Lung (tissue), 12 donors: Measurements from ENCODE around the gene CDH4. TPM values are rescaled to one million over a fixed set of nuclear protein-coding genes. Genes with fewer than 3 reads are reported as not detected.

Experiments
- ATAC-seq: fragments of 200-7000 bp; cut with Tn5 transposase; one replicate; pipeline ENCODE4 v1.9.1; 2020; ENCODE audit warnings: moderate number of reproducible peaks; ENCODE audit not compliant: insufficient read depth, low FRiP score
- DNase-seq, 3 donors: peaks; one replicate each; pipeline ENCODE4 v3.0.0-alpha.2; 2013 to 2017
- H3K27ac ChIP-seq, 2 donors: one replicate each; pipeline ENCODE4 v1.5.1; 2013; ENCODE audit warnings: mild to moderate bottlenecking in 2 of 2, moderate library complexity in 2 of 2, control low read depth in 1 of 2, inconsistent platforms in 1 of 2, low read depth in 1 of 2, low read length in 1 of 2
- H3K27me3 ChIP-seq, 3 donors: one replicate each; pipeline ENCODE4 v1.5.1; 2013; ENCODE audit warnings: low read length in 2 of 3; ENCODE audit not compliant: control insufficient read depth in 3 of 3, insufficient read depth in 3 of 3
- H3K36me3 ChIP-seq, 4 donors: one replicate each; pipeline ENCODE4 v1.5.1; 2013; ENCODE audit warnings: low read length in 4 of 4, mild to moderate bottlenecking in 1 of 4, moderate library complexity in 1 of 4; ENCODE audit not compliant: control insufficient read depth in 4 of 4, insufficient read depth in 4 of 4
- H3K4me1 ChIP-seq, 5 donors: one replicate each; pipeline ENCODE4 v1.5.1; 2013; ENCODE audit warnings: low read length in 5 of 5, mild to moderate bottlenecking in 2 of 5, moderate library complexity in 1 of 5; ENCODE audit not compliant: control insufficient read depth in 5 of 5, insufficient read depth in 5 of 5
- H3K4me3 ChIP-seq: one replicate; pipeline ENCODE4 v1.5.1; 2013; ENCODE audit warnings: mild to moderate bottlenecking, control low read depth, moderate library complexity
- H3K9ac ChIP-seq, 2 donors: one replicate each; pipeline ENCODE4 v1.5.1; 2013; ENCODE audit warnings: low read length in 2 of 2, control low read depth in 1 of 2; ENCODE audit not compliant: insufficient read depth in 1 of 2
- H3K9me3 ChIP-seq, 4 donors: one replicate each; pipeline ENCODE4 v1.5.1; 2013; ENCODE audit warnings: low read length in 3 of 4, mild to moderate bottlenecking in 1 of 4, moderate library complexity in 1 of 4; ENCODE audit not compliant: control insufficient read depth in 4 of 4, insufficient read depth in 3 of 4
- WGBS, 2 donors: extraction: QIAGEN DNeasy Blood & Tissue Kit; methylation state at CpG; one replicate each; pipeline ENCODE4 v1.1.7; 2013; 5-methylcytosine and 5-hydroxymethylcytosine counted together
- polyA plus RNA-seq, 2 donors: library from polyadenylated mRNA; stranded (reverse); fragments of 200-250 nt; gene quantifications; one replicate each; pipeline ENCODE4 v1.2.1, GENCODE V29; 2013
- total RNA-seq, 2 donors: library from RNA; depleted of rRNA in 1 of 2; stranded (reverse); fragments of >200 nt in 1 of 2; gene quantifications; one replicate each; pipeline ENCODE4 v1.2.1, GENCODE V29; 2014 to 2021
- TF ChIP-seq, protein P1 (sequence below): IDR thresholded peaks from 2 replicates; pipeline ENCODE4 v1.5.1; 2012; ENCODE audit warnings: mild to moderate bottlenecking; ENCODE audit errors: control extremely low read depth, extremely low read depth
- donor health status: control.
- donor health status: control.
- donor health status: Bipolar disorder and iron deficiency.
- donor health status: healthy.
- donor health status: DM: yes; HTN: yes; CAD: no.

The CDH4 gene
- total and polyA plus RNA-seq, 4 donors: 0.10 to 2.1 (median 0.34) TPM

DNA sequence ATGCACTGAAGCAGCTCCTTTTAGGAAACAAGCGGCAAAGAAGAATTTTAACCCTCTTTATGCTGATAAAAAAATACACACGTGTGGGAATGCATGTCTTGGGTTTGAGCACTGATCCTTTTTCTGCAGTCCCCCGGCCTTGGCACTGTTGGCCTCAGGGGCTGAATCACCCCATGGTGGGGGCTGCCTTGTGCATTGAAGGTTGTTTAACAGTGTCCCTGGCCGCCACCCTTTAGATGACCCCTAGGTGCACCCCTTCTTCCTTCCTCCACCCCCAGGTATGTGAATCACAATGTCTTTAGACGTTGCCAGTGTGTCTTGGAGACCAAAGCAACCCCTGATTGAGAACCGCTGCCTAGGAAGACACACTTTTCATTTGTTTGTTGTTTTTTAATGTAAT lies 190.7 kb downstream of the CDH4 start:
- Histone ChIP-seq H3K4me3 (no peak overlapping the region), H3K4me1 (no peaks in the 10 kb centered on the region), H3K9me3 (peaks cover 0 to 7% (median 0%) of the 10 kb centered on the region in 4 donors), H3K9ac (no peak overlapping the region), H3K27me3 (peaks cover 0 to 26% (median 0%) of the 10 kb centered on the region in 3 donors), H3K27ac (no peak overlapping the region), H3K36me3 (no peaks in the 10 kb centered on the region)
- TF ChIP-seq, protein P1, sequence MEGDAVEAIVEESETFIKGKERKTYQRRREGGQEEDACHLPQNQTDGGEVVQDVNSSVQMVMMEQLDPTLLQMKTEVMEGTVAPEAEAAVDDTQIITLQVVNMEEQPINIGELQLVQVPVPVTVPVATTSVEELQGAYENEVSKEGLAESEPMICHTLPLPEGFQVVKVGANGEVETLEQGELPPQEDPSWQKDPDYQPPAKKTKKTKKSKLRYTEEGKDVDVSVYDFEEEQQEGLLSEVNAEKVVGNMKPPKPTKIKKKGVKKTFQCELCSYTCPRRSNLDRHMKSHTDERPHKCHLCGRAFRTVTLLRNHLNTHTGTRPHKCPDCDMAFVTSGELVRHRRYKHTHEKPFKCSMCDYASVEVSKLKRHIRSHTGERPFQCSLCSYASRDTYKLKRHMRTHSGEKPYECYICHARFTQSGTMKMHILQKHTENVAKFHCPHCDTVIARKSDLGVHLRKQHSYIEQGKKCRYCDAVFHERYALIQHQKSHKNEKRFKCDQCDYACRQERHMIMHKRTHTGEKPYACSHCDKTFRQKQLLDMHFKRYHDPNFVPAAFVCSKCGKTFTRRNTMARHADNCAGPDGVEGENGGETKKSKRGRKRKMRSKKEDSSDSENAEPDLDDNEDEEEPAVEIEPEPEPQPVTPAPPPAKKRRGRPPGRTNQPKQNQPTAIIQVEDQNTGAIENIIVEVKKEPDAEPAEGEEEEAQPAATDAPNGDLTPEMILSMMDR: no peak
- 32 to 44% methylated on average over 6 of the region's 6 CpGs for WGBS, 2 donors
- ATAC-seq: no peak
- DNase-seq: no peak

DNA sequence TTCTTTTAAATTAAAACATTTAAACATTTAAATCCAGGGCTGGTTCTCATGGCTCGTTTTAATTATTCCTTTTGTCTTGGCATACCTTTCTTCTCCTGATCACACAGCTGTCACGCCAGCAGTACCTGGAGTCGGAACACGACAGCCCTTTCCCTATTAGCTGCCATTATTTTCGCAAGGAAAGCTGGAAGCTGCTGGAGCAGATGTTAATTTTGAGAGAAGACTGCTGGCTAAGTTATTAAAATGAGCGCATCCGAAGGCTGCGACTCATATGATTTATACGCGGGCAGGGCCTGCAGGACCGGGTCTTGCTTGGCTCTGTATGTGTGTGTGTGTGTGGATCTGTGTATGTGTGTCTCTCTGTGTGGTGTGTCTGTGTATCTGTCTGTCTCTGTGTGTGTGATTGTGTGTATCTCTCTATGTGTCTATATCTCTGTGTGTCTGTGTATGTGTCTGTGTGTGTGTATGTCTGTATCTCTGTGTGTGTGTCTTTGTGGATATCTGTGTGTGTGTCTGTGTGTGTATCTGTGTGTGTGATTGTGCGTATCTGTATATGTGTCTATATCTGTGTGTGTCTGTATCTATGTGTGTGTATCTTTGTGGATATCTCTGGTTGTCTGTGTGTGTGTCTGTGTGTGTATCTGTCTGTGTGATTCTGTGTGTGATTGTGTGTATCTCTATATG lies 191.5 kb downstream of the CDH4 start:
- H3K27ac ChIP-seq: no peak overlapping the region
- H3K4me3 ChIP-seq: no peak overlapping the region
- no peak overlapping the region for H3K9ac ChIP-seq
- ATAC-seq (no peak), DNase-seq (no peak)
- peaks cover 0 to 25% (median 0%) of the 10 kb centered on the region in 3 donors for H3K27me3 ChIP-seq
- no peaks in the 10 kb centered on the region for H3K4me1 ChIP-seq
- TF ChIP-seq, protein P1: no peak
- peaks cover 0 to 7% (median 0%) of the 10 kb centered on the region in 4 donors for H3K9me3 ChIP-seq
- WGBS, 2 donors: 72 to 77% methylated on average over 12 of the region's 12 CpGs
- H3K36me3 ChIP-seq: no peaks in the 10 kb centered on the region

DNA sequence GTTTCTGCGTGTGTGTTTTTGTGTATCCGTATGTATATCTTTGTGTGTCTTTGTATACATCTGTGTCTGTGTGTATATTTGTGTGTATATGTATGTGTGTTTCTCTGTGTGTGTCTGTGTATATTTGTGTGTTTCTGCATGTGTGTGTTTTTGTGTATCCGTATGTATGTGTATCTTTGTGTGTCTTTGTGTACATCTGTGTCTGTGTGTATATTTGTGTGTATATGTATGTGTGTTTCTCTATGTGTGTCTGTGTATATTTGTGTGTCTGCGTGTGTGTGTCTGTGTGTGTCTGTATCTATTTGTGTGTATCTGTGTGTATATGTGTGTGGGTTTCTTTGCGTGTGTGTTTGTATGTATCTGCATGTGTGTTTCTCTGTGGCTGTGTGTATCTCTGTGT lies 192.6 kb downstream of the CDH4 start:
- WGBS, 2 donors: 86 to 88% methylated on average over 5 of the region's 5 CpGs
- DNase-seq (no peak), ATAC-seq (no peak)
- Histone ChIP-seq H3K4me3 (no peak overlapping the region), H3K9ac (no peak overlapping the region), H3K9me3 (peaks cover 0 to 7% (median 0%) of the 10 kb centered on the region in 4 donors), H3K27ac (no peak overlapping the region), H3K27me3 (peaks cover 0 to 30% (median 0%) of the 10 kb centered on the region in 3 donors), H3K36me3 (no peaks in the 10 kb centered on the region), H3K4me1 (no peaks in the 10 kb centered on the region)
- TF ChIP-seq, protein P1: no peak
